NCI-H2196 treated with DMSO at 0.1 percent for 48 hours (cell line): ENCODE data around the gene MINAR2.

Source experiments
- DNase-seq: peaks from one replicate; lab custom pipeline; 2025; ENCODE audit not compliant: unreplicated experiment; lab: John Stamatoyannopoulos, UW

The MINAR2 gene, protein sequence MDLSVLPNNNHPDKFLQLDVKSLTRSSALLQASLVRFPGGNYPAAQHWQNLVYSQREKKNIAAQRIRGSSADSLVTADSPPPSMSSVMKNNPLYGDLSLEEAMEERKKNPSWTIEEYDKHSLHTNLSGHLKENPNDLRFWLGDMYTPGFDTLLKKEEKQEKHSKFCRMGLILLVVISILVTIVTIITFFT

DNA sequence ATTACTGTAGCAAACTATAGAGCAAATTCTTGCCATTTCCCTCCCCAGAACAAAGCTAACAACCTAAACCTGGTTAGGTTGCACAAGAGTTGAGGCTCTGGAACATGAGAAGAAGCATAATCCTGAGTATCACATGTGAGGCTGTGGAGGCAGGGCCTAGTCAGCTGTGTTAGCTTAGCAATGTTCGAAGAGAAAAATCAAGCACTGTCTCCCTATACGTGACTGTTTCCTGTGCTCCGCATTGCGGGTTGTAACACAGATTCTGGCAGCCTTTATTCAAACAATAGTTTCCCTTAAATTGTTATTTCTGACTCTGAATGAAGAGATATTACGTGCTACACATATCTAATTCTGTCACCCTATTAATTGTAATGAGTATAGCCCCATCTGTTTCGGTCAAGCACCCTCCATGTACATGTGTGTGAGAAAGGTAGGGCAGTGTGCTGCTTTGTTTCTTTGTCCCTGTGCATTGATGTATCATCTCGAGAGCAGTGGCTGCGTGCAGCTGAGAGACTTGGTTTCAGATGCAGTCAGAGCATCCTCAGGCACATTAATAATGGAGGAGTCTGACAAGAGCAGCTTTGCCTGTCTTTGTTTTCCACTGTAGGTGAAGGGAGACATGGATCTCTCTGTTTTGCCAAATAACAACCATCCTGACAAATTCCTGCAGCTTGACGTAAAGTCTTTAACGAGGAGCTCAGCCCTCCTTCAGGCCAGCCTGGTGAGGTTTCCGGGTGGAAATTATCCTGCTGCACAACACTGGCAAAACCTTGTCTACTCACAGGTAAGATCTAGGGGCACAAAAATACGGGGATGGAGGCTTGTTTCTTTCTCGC is at the start of gene MINAR2:
MINAR2 (plus strand) TSS at position 523 of the 836 bp plus-strand sequence; CDS start at position 620, 97 bp downstream.
- no peak for DNase-seq

GRCh38 chr5:129698661-129699060 is 49.2 kb upstream of the MINAR2 start:
- no peak for DNase-seq

DNA sequence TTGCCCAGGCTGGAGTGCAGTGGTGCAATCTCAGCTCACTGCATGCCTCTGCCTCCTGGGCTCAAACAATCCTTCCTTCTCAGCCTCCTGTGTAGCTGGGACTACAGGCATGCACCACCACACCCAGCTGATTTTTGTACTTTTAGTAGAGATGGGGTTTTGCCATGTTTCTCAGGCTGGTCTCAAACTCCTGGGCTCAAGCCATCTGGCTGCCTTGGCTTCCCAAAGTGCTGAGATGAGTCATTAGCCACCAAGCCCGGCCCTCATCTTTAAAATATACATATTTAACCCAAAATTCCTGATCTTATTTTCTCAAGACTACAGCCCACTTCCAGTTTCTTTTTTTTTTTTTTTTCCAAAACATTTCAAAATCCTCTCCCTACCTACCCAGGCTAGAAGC is 31.7 kb upstream of the MINAR2 start:
- DNase-seq = no peak

GRCh38 chr5:129716651-129717050 is 31.2 kb upstream of the MINAR2 start:
- no peak for DNase-seq

DNA sequence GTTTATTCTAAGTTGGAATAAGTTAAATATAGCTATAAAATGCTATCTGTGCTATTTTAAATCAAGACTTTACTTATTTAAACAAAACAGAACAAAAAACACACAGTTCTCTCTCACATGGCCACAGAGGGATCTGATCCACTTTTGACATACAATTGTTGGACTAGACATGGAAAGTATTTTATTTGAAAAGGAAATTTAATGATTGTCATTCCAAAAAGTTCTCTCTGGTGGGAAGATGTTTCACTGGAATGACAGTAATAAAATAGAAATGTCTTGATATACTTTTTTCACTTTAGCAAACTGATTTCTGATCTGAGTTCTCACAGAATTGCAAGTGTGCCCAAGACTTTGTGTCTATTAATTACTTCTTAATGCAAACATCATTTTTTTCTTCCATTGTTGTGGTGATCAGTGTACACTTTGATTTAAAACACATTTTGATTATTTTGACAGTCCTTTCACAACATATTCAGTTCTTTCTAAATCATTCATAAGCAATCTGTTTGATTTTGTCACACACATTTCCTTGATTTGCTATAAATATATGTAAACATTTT is 30.1 kb upstream of the MINAR2 start:
- DNase-seq = no peak

GRCh38 chr5:129718471-129719090 is 29.3 kb upstream of the MINAR2 start:
- DNase-seq = no peak

DNA sequence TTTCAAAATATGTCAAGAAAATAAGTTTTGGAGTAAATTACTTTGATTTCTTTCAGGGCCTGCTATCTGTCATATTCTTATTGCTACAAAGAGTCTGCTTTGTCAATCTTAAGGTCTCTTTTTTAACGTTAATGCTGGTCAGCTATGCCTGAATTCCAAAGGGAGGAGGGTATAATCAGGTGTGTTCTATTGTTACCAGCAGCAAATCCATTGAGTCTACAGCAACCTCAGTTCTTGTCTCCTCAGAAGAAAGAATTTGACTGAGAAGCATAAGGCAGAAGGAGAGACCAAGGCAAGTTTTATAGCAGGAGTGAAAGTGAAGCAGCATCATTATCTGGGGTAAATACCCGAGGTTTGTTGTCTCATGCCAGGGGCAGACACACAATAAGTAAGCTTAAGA is 23.7 kb upstream of the MINAR2 start:
- DNase-seq = no peak

DNA sequence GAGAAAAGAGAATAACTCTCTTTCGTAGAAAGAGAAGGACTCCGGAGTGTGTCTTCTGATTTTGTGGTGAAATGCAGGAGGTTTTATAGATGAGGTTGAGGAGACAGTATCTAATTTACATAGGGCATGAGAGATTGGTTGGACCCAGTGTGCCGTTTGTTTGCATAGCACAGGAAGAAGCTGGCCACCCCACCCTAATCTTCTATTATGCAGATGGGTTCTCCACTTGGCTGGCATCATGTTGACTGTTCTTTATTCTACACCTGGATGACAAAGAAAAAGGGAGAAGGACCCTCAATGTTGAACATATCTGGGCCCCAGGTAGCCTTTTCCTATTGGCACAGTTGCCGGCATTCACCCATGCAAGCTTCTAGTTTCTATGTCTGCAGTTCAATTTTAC is 23.2 kb upstream of the MINAR2 start:
- DNase-seq = no peak

- DNase-seq = no peak
These were observed 8.1 kb upstream of the MINAR2 start for GRCh38 chr5:129739773-129740172.

DNA sequence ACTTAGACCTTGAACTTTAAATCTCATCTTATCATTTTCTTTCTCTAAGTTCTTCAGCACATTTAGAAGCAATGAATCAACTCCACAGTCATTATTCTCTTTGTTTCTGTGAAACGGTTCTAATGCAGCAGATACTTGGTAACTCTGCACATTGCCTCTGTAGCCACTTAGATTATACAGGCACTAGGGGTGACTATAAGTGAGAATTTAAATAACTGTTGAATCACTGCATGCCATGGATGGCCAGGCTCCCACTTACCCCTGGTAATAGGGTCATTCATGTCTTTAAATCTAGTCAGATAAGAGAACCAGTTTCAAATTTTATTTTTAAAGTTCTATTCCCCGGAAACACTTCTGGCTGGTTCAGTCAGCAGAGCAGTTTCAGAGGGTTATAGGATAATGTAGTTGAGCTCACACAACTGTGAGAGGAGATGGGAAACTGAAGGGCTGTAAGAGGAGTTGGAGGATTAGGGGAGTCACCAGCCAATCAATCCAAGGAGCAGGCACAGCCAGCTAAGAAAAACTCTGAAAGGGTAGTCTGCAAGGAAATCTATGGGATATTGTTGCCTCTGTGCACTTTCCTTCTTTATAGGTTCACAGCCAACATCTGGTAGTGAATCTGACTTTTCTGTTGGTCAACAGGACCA is 4.2 kb upstream of the MINAR2 start:
- no peak for DNase-seq

- DNase-seq = no peak
These were observed 1.9 kb upstream of the MINAR2 start for GRCh38 chr5:129745997-129746396.

DNA sequence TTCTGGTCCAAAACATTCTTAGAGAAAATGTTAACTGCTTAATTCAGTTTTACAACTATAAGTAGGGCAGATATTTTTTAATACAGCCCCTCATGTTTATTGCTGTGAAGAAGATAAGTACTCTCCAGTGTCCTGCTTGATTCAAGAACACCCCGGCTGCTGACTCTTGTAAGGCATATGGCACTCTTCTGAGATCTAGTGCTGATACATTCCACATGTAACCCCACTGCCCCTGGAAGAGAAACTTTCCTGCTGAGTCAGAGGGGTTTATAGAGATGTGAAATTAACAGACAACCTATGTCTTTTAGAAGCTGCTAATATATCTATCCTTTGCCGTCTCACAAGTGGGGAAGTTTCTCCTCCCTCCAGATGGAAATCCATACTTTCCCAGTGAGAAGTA is 1.0 kb upstream of the MINAR2 start:
- DNase-seq = no peak

DNA sequence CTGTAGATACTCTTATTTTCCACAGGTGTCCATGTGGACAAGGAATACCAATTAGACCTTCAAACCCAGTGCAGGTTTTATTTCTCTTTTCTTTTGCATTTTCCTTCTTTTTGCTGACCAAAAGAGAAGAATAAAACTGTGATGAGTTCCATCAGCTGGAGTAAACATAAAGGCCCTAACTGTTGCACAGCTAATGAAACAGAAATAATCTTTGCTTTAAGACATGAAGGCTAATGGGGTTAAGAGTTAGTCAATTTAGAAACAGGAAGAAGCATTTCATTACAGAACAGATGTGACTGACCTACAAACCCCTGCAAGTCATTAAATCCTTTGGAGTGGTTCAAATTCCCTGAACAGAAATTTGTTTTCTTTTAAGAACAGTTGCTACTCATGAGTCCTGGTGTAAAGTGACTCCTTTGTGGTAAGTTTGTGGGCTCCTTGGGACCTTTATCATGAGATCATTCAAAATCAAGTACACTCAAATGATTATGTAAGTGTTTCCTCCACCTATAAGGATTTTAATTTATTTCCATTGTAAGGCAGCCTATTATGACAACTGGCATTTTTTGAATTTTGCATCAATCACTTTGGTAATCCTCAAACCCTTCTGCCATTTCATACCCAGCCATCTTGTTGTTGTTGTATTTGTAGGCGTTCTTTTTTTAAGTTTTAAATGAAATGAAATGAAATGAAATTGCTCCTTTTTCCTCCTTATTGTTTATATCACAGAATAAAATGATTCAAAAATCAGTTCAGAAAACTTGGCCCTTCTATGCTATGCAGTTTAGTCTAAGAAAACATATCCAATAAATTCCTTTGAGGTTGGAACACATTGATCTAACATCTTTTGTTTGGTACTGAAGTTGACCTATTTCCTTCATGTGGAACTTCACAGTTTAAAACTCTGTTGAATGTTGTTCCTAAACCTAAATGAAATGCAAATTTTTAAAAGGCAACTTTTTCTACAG is 1.3 kb downstream of the MINAR2 start:
- no peak for DNase-seq

GRCh38 chr5:129760636-129761325 is 12.9 kb downstream of the MINAR2 start:
- no peak for DNase-seq

GRCh38 chr5:129763651-129764050 is 15.8 kb downstream of the MINAR2 start:
- no peak for DNase-seq

GRCh38 chr5:129766798-129767197 is 18.9 kb downstream of the MINAR2 start:
- no peak for DNase-seq

DNA sequence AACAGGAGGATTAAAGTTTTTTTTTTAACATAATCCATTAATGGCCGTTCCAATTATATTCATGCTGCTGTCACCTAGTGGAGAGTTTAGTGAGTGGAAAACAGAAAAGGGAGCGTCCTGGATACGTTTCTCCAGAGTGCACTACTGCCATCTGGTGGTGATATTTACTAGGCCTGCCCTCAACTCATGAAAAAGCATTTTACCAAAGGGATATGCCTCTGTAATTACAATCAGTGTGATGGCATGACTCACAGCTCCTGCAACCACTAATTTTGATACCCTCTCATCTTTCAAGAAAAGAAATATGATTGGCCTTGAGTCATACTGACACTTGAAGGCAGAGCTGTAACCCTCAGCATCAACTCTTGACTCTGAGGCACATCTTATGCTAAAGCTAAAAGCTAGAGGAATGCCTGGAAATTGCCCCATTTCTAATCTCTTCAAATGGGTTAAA is 20.1 kb downstream of the MINAR2 start:
- peak; percentile 74 for DNase-seq

DNA sequence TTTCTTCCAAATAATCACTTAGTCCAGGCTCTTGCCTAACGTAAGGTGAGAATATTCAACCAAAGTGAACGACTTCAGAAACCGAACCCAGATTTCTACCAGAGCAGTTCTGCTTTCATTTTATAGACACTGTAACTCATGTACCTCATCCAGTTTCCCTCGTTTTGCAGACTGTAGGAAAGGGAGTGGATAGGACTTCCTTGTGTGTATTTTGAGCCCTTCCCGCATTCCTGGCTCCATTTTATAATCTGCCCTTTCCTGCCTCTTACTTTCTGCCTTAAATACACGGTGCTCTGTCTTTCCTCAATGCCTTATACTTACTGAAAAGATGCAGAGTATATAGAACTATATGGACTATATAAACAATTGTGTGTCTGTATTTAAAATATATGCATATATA is 20.8 kb downstream of the MINAR2 start:
- no peak for DNase-seq

DNA sequence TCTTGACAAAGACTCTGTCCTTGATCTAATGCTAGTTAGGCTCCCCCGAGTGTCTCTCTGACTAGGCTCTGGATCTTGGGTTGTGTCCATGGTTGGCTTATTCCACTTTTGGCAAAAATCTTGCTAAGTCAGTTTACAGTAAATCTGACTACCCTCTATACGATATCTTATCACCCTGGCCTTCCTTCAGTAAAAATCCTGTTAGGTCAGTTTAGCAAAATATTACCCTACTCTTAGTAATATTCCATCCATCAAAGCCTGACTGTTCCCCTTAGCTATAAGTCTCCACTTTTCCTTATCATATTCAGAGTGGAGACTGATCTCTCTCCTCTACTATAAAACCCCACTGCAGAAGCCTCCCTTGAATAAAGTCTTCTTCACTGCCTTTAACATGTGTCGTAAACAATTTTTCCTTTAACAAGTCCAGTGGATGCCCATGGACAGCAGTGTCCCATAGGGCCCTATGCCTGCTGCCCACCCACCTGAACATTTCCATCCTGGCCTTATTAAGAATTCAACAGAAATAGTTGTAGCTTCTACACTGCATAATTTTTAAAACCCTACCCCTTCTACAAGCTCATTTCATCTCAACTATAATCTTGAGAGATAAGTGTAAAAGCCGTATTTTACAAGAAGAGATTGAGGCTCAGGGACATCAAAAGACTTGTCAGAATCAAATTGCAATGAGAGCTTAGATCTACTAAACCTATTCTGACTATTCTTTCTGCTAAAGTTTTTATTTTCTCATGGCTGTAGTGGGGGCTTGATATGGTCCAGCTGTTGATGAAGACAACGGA is 22.3 kb downstream of the MINAR2 start:
- DNase-seq = no peak
